SU-DHL-6 (cell line): ENCODE measurements around the gene DPH7.
"Not testable (repeated sequence)": the region's sequence is repeated elsewhere in the genome, so short reads cannot be mapped to it uniquely, and the experiment has no call there.

ENCODE experiments used
- EZH2phosphoT487 ChIP-seq: fragments of 200-600 bp; sonication (generic), shearing (Covaris generic); conservative IDR thresholded peaks from 2 replicates; pipeline ENCODE4 v1.6.1; 2018; ENCODE audit warnings: mild to moderate bottlenecking, antibody characterized with exemption, low read length, moderate library complexity, mixed read lengths
- TF ChIP-seq, protein P1 (sequence below): fragments of 200-600 bp; sonication (generic); IDR thresholded peaks from one replicate; pipeline ENCODE4 v1.5.1; 2017; ENCODE audit warnings: antibody characterized with exemption, mild to moderate bottlenecking, low read length, moderate library complexity; ENCODE audit not compliant: insufficient read depth, poor library complexity, severe bottlenecking

- TF ChIP-seq, protein P1, sequence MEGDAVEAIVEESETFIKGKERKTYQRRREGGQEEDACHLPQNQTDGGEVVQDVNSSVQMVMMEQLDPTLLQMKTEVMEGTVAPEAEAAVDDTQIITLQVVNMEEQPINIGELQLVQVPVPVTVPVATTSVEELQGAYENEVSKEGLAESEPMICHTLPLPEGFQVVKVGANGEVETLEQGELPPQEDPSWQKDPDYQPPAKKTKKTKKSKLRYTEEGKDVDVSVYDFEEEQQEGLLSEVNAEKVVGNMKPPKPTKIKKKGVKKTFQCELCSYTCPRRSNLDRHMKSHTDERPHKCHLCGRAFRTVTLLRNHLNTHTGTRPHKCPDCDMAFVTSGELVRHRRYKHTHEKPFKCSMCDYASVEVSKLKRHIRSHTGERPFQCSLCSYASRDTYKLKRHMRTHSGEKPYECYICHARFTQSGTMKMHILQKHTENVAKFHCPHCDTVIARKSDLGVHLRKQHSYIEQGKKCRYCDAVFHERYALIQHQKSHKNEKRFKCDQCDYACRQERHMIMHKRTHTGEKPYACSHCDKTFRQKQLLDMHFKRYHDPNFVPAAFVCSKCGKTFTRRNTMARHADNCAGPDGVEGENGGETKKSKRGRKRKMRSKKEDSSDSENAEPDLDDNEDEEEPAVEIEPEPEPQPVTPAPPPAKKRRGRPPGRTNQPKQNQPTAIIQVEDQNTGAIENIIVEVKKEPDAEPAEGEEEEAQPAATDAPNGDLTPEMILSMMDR, result not testable (repeated sequence)
- not testable (repeated sequence) for TF ChIP-seq EZH2phosphoT487
Measured at GRCh38 chr9:137550958-137551263, 27.8 kb downstream of the DPH7 start.
